GM19438 (cell line): ENCODE results near the gene PRKACG.

Experiments
- ATAC-seq: cut with Tn5 transposase; IDR thresholded peaks from one replicate; pipeline ENCODE4 v1.9.1; 2021; ENCODE audit warnings: low read depth; ENCODE audit not compliant: unreplicated experiment

The PRKACG gene

GRCh38 chr9:68983522-68984424 lies 30.1 kb downstream of the PRKACG start:
- ATAC-seq: no peak

GRCh38 chr9:68983008-68983411 lies 30.9 kb downstream of the PRKACG start:
- ATAC-seq: no peak

- ATAC-seq: peak; percentile 50
These were observed 32.1 kb downstream of the PRKACG start for GRCh38 chr9:68981789-68982188.

- no peak for ATAC-seq
These were observed 33.5 kb downstream of the PRKACG start for GRCh38 chr9:68980341-68980914.

- no peak for ATAC-seq
These were observed 34.2 kb downstream of the PRKACG start for GRCh38 chr9:68979538-68980314.

GRCh38 chr9:68978501-68978900 lies 35.4 kb downstream of the PRKACG start:
- no peak for ATAC-seq

GRCh38 chr9:68978066-68978465 lies 35.8 kb downstream of the PRKACG start:
- ATAC-seq: peak; percentile 33

GRCh38 chr9:68975365-68976043 lies 38.4 kb downstream of the PRKACG start:
- no peak for ATAC-seq

GRCh38 chr9:68974901-68975300 lies 39.0 kb downstream of the PRKACG start:
- ATAC-seq: no peak

- ATAC-seq: peak; percentile 81
These were observed 39.5 kb downstream of the PRKACG start for GRCh38 chr9:68974431-68974830.

- ATAC-seq: no peak
These were observed 40.3 kb downstream of the PRKACG start for GRCh38 chr9:68973619-68974018.

- ATAC-seq: no peak
These were observed 43.8 kb downstream of the PRKACG start for GRCh38 chr9:68970151-68970550.

- no peak for ATAC-seq
These were observed 44.4 kb downstream of the PRKACG start for GRCh38 chr9:68969538-68969937.

- ATAC-seq: no peak
These were observed 46.1 kb downstream of the PRKACG start for GRCh38 chr9:68967800-68968199.

GRCh38 chr9:68966496-68966944 lies 47.4 kb downstream of the PRKACG start:
- peak; percentile 73 for ATAC-seq

GRCh38 chr9:68964765-68965164 lies 49.1 kb downstream of the PRKACG start:
- ATAC-seq: no peak

- no peak for ATAC-seq
These were observed 49.8 kb downstream of the PRKACG start for GRCh38 chr9:68964102-68964541.

GRCh38 chr9:68963416-68963815 lies 50.5 kb downstream of the PRKACG start:
- no peak for ATAC-seq
